Lower lobe of right lung (tissue), 2 donors: Measurements from ENCODE around the gene RSL1D1. TPM values are rescaled to one million over a fixed set of nuclear protein-coding genes. Genes with fewer than 3 reads are reported as not detected.

ENCODE experiments used
- ATAC-seq, 2 donors: fragments of 200-7000 bp; cut with Tn5 transposase; one replicate each; pipeline ENCODE4 v1.9.1; 2020 to 2022; ENCODE audit warnings: mild to moderate bottlenecking in 2 of 2, moderate library complexity in 2 of 2
- DNase-seq: peaks from one replicate; pipeline ENCODE4 v3.0.0-alpha.2; 2020
- H3K27ac ChIP-seq: fragments of 200-600 bp; one replicate; pipeline ENCODE4 v1.8.0; 2022
- H3K27me3 ChIP-seq: fragments of 200-600 bp; one replicate; pipeline ENCODE4 v1.8.0; 2022; ENCODE audit warnings: low read depth
- H3K36me3 ChIP-seq: fragments of 200-600 bp; one replicate; pipeline ENCODE4 v1.8.0; 2022; ENCODE audit warnings: mild to moderate bottlenecking
- H3K4me1 ChIP-seq: fragments of 200-600 bp; one replicate; pipeline ENCODE4 v1.8.0; 2022
- H3K4me3 ChIP-seq: fragments of 200-600 bp; one replicate; pipeline ENCODE4 v1.8.0; 2022; ENCODE audit warnings: mild to moderate bottlenecking
- H3K9me3 ChIP-seq: fragments of 200-600 bp; one replicate; pipeline ENCODE4 v1.8.0; 2022
- CTCF ChIP-seq: fragments of 200-600 bp; IDR thresholded peaks from one replicate; pipeline ENCODE4 v1.8.0; 2022; ENCODE audit warnings: antibody characterized with exemption, mild to moderate bottlenecking
- intact Hi-C: fragments of 100-400 bp; cut with DNase I; formaldehyde crosslinking; loops from one replicate; pipeline ENCODE4 v1.11.0; 2022
- long read RNA-seq: library from polyadenylated mRNA; unstranded; transcript quantifications from one replicate; pipeline ENCODE4 v2.0.0, GENCODE V29; 2021
- total RNA-seq: library from RNA; stranded (reverse); fragmentation: NEBNext Ultra II Directional; extraction: Animal tissue kit (Norgen Biotek cat#: 25700); gene quantifications from one replicate; pipeline ENCODE4 v1.2.1, GENCODE V29; 2021
- donor health status: DM: no; HTN: yes; CAD: no; lungs with severe emphysema.

Gene RSL1D1
- 133 TPM for total RNA-seq
- long read RNA-seq, full-length matches to known transcripts = 176 of 240 reads
- long read RNA-seq, partial matches to known transcripts = 35 of 240 reads
- long read RNA-seq, other reads (novel, unspliced or antisense) = 29 of 240 reads

GRCh38 chr16:11851294-11852091, at the start of gene RSL1D1:
TSS of gene RSL1D1 (minus strand) at chr16:11851542. CDS start at chr16:11851512, 30 bp downstream.
- intact Hi-C loops = no loop called here
- Histone ChIP-seq H3K4me1 (peaks cover 34% of the 10 kb centered on the region), H3K36me3 (peaks cover 30% of the 10 kb centered on the region), H3K27ac (peak within 1 kb of the TSS; percentile 93), H3K4me3 (peak within 1 kb of the TSS; percentile 100), H3K9me3 (no peaks in the 10 kb centered on the region), H3K27me3 (no peaks in the 10 kb centered on the region)
- no peak for TF ChIP-seq CTCF
- ATAC-seq (peak; percentile 98 to 99), DNase-seq (peak; percentile 89)

- Histone ChIP-seq H3K9me3 (no peaks in the 10 kb centered on the region), H3K27ac (no peak overlapping the region), H3K36me3 (peaks cover 8% of the 10 kb centered on the region), H3K4me1 (peaks cover 42% of the 10 kb centered on the region), H3K27me3 (no peaks in the 10 kb centered on the region), H3K4me3 (no peak overlapping the region)
- no peak for TF ChIP-seq CTCF
- no peak for DNase-seq
- ATAC-seq = no peak
- intact Hi-C loops = no loop called here
Observed at GRCh38 chr16:11901091-11901490, 49.7 kb upstream of the RSL1D1 start.

- Histone ChIP-seq H3K4me1 (peaks cover 43% of the 10 kb centered on the region), H3K36me3 (peaks cover 45% of the 10 kb centered on the region), H3K9me3 (no peaks in the 10 kb centered on the region), H3K27me3 (no peaks in the 10 kb centered on the region), H3K27ac (no peak overlapping the region), H3K4me3 (no peak overlapping the region)
- TF ChIP-seq CTCF = no peak
- intact Hi-C loops = no loop called here
- DNase-seq = no peak
- peak in 1 of 2 donors; percentile 27 for ATAC-seq
Observed at GRCh38 chr16:11896486-11897176, 45.3 kb upstream of the RSL1D1 start.

- peaks cover 75% of the 10 kb centered on the region for H3K36me3 ChIP-seq
- no peak for DNase-seq
- TF ChIP-seq CTCF = no peak
- intact Hi-C loops = no loop called here
- H3K27ac ChIP-seq = no peak overlapping the region
- ATAC-seq = no peak
- no peaks in the 10 kb centered on the region for H3K9me3 ChIP-seq
- no peaks in the 10 kb centered on the region for H3K27me3 ChIP-seq
- H3K4me1 ChIP-seq = peaks cover 13% of the 10 kb centered on the region
- H3K4me3 ChIP-seq = no peak overlapping the region
Observed at GRCh38 chr16:11893571-11893970, 42.2 kb upstream of the RSL1D1 start.

- no peak for DNase-seq
- no peak for TF ChIP-seq CTCF
Observed at GRCh38 chr16:11892761-11893160, 41.4 kb upstream of the RSL1D1 start.

More at GRCh38 chr16:11892761-11893160, 41.4 kb upstream of the RSL1D1 start:
- Histone ChIP-seq H3K36me3 (peaks cover 84% of the 10 kb centered on the region), H3K9me3 (no peaks in the 10 kb centered on the region), H3K27ac (no peak overlapping the region), H3K4me3 (no peak overlapping the region), H3K27me3 (no peaks in the 10 kb centered on the region), H3K4me1 (peaks cover 5% of the 10 kb centered on the region)
- intact Hi-C loops = no loop called here
- ATAC-seq = peak in 1 of 2 donors; percentile 20
